Heart right ventricle (tissue), 16 donors: ENCODE results near the gene CCHCR1. TPM values are rescaled to one million over a fixed set of nuclear protein-coding genes. Genes with fewer than 3 reads are reported as not detected.

Experiments
- ATAC-seq, 8 donors: fragments of 200-7000 bp; cut with Tn5 transposase; one replicate each; pipeline ENCODE4 v1.9.1; 2020; ENCODE audit warnings: mild to moderate bottlenecking in 8 of 8, moderate library complexity in 8 of 8, moderate number of reproducible peaks in 1 of 8
- DNase-seq, 2 donors: peaks; one replicate each; pipeline ENCODE4 v3.0.0-alpha.2; 2020
- H3K27ac ChIP-seq, 10 donors: fragments of 200-600 bp; sonication (generic) in 2 of 10; one replicate each; pipeline versions ENCODE4 v1.5.0 to v1.8.0; 2020 to 2022; ENCODE audit warnings: mild to moderate bottlenecking in 3 of 10
- H3K27me3 ChIP-seq, 7 donors: fragments of 200-600 bp; one replicate each; pipeline ENCODE4 v1.8.0; 2021 to 2022; ENCODE audit warnings: mild to moderate bottlenecking in 2 of 7
- H3K36me3 ChIP-seq, 9 donors: fragments of 200-600 bp; sonication (generic) in 1 of 9; one replicate each; pipeline versions ENCODE4 v1.5.0 to v1.8.0; 2020 to 2022; ENCODE audit warnings: mild to moderate bottlenecking in 2 of 9
- H3K4me1 ChIP-seq, 9 donors: fragments of 200-600 bp; sonication (generic) in 1 of 9; one replicate each; pipeline versions ENCODE4 v1.5.0 to v1.8.0; 2020 to 2022; ENCODE audit warnings: mild to moderate bottlenecking in 4 of 9
- H3K4me3 ChIP-seq, 10 donors: fragments of 200-600 bp; sonication (generic) in 2 of 10; one replicate each; pipeline versions ENCODE4 v1.5.0 to v1.8.0; 2020 to 2022; ENCODE audit warnings: mild to moderate bottlenecking in 7 of 10, moderate library complexity in 2 of 10
- H3K9me3 ChIP-seq, 11 donors: fragments of 200-600 bp in 10 of 11; sonication (generic) in 2 of 11; one replicate each; pipeline versions ENCODE4 v1.5.0 to v1.8.0; 2013 to 2022; ENCODE audit warnings: mild to moderate bottlenecking in 2 of 11, control low read depth in 1 of 11, moderate library complexity in 1 of 11
- WGBS, 2 donors: extraction: QIAGEN DNeasy Blood & Tissue Kit; methylation state at CpG; one replicate each; pipeline ENCODE4 v1.1.7; 2013; ENCODE audit warnings: inconsistent platforms in 1 of 2; 5-methylcytosine and 5-hydroxymethylcytosine counted together
- intact Hi-C, 10 donors: fragments of 100-400 bp; cut with DNase I; formaldehyde crosslinking; loops; one replicate each; pipeline versions ENCODE4 v1.11.1 to v1.14.2; 2022
- polyA plus RNA-seq, 2 donors: library from polyadenylated mRNA; stranded (reverse); fragments of 200-250 nt; gene quantifications; one replicate each; pipeline ENCODE4 v1.2.3, GENCODE V29; 2013
- total RNA-seq, 10 donors: library from RNA; stranded (reverse); fragmentation: NEBNext Ultra II Directional in 3 of 10; extraction: Animal tissue kit (Norgen Biotek cat#: 25700) in 3 of 10; gene quantifications; one replicate each; pipeline versions ENCODE4 v1.2.1 to v1.2.4, GENCODE V29; 2021 to 2023
- TF ChIP-seq, protein P1 (sequence below), 9 donors: fragments of 200-600 bp; sonication (generic) in 2 of 9; IDR thresholded peaks; one replicate each; pipeline versions ENCODE4 v1.5.0 to v1.8.0; 2021 to 2022; ENCODE audit warnings: antibody characterized with exemption in 9 of 9, mild to moderate bottlenecking in 5 of 9, moderate library complexity in 1 of 9
- donor health status: Arrhythmogenic right ventricular cardiomyopathy.
- donor health status: ischemic (EF 13 %, LVEDD 7.1; RV severe dilation, severe dysfunction).
- donor health status: healthy with polysubstance abuse.
- donor health status: DM: no; HTN: yes; CAD: no.
- donor health status: DM: no; HTN: no; CAD: no.
- donor health status: ischemic (EF 25% LVEDD 6.9; RV normal size, moderate dysfunction).
- donor health status: ischemic (EF 25% LVEDD 5.7; RV mildly dilated, moderate dysfunction).
- donor health status: healthy.
- donor health status: DM: yes; HTN: yes; CAD: no.
- donor health status: Ischemic cardiomyopathy.
- donor health status: ischemic (EF 35%, LVEDD 5.7; RV mildly dilated, moderate dysfunction).
- donor health status: nonischemic (EF 11% LVEDD 7.7; RV severe dilation, severe dysfunction).
- donor health status: DM: yes; HTN: yes; CAD: no.
- donor health status: PGD.
- donor health status: ischemic (EF 29% LVEDD 5.4; RV normal size, mild dysfunction).
- donor health status: nonischemic (EF 23%, LVEDD 6.1; RV moderate dilation, normal function).

The CCHCR1 gene
- total and polyA plus RNA-seq, 12 donors, result 8.0 to 15.9 (median 11.2) TPM

DNA sequence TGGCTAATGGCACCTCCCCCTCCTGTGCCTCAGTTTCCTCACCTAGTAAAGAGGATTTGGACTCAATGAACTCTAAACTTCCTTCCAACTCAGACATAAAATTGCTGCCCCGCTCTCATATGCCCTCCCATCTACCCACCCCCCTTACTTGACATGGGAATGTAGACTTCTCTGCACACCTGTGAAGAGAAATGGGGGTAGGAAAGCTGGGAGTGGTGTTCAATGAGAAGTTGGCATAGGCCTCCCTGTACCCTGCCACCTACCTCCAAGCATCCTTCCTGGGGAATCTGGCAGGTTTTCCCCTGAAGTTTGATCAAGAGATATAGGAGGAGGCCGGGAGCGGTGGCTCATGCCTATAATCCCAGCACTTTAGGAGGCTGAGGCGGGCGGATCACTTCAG lies 16.8 kb upstream of the CCHCR1 start:
- Histone ChIP-seq H3K27ac (no peak overlapping the region), H3K27me3 (no peaks in the 10 kb centered on the region), H3K4me1 (peaks cover 0 to 39% (median 8%) of the 10 kb centered on the region in 9 donors), H3K36me3 (peaks cover 0 to 16% (median 0%) of the 10 kb centered on the region in 9 donors), H3K4me3 (no peak overlapping the region), H3K9me3 (no peaks in the 10 kb centered on the region)
- ATAC-seq (no peak), DNase-seq (no peak)
- intact Hi-C loops, result no loop called here
- 90 to 94% methylated on average over 5 of the region's 5 CpGs for WGBS, 2 donors
- TF ChIP-seq, protein P1, sequence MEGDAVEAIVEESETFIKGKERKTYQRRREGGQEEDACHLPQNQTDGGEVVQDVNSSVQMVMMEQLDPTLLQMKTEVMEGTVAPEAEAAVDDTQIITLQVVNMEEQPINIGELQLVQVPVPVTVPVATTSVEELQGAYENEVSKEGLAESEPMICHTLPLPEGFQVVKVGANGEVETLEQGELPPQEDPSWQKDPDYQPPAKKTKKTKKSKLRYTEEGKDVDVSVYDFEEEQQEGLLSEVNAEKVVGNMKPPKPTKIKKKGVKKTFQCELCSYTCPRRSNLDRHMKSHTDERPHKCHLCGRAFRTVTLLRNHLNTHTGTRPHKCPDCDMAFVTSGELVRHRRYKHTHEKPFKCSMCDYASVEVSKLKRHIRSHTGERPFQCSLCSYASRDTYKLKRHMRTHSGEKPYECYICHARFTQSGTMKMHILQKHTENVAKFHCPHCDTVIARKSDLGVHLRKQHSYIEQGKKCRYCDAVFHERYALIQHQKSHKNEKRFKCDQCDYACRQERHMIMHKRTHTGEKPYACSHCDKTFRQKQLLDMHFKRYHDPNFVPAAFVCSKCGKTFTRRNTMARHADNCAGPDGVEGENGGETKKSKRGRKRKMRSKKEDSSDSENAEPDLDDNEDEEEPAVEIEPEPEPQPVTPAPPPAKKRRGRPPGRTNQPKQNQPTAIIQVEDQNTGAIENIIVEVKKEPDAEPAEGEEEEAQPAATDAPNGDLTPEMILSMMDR (IDR thresholded peaks at IDR 0.05), result no peak

GRCh38 chr6:31173406-31173805 lies 15.8 kb upstream of the CCHCR1 start:
- TF ChIP-seq, protein P1 (IDR thresholded peaks at IDR 0.05), result no peak
- H3K4me1 ChIP-seq, result peaks cover 0 to 29% (median under 1%) of the 10 kb centered on the region in 9 donors
- no peaks in the 10 kb centered on the region for H3K9me3 ChIP-seq
- no peak overlapping the region for H3K4me3 ChIP-seq
- DNase-seq (no peak), ATAC-seq (peak in 3 of 8 donors; percentile 11 to 53 (median 41))
- WGBS, 2 donors, result 44 to 64% methylated on average over 3 of the region's 3 CpGs
- peaks cover 0 to 16% (median 0%) of the 10 kb centered on the region in 9 donors for H3K36me3 ChIP-seq
- intact Hi-C loops, result no loop called here
- H3K27ac ChIP-seq, result peak overlapping the region in 1 of 10 donors; percentile 37
- no peaks in the 10 kb centered on the region for H3K27me3 ChIP-seq

- Histone ChIP-seq H3K4me3 (no peak overlapping the region), H3K27me3 (no peaks in the 10 kb centered on the region), H3K4me1 (peaks cover 0 to 27% (median 0%) of the 10 kb centered on the region in 9 donors), H3K36me3 (peaks cover 0 to 16% (median 0%) of the 10 kb centered on the region in 9 donors), H3K27ac (peak overlapping the region in 1 of 10 donors; percentile 37), H3K9me3 (no peaks in the 10 kb centered on the region)
- intact Hi-C loops, result no loop called here
- no peak for DNase-seq
- peak in 1 of 8 donors; percentile 33 for ATAC-seq
- TF ChIP-seq, protein P1 (IDR thresholded peaks at IDR 0.05), result no peak
- 61 to 67% methylated on average over 5 of the region's 5 CpGs for WGBS, 2 donors
These were observed 15.4 kb upstream of the CCHCR1 start for GRCh38 chr6:31172973-31173384.

GRCh38 chr6:31171931-31172905 lies 14.6 kb upstream of the CCHCR1 start:
- ATAC-seq (no peak), DNase-seq (no peak)
- TF ChIP-seq, protein P1 (IDR thresholded peaks at IDR 0.05), result no peak
- 58 to 68% methylated on average over 16 of the region's 16 CpGs for WGBS, 2 donors
- Histone ChIP-seq H3K36me3 (peaks cover 0 to 9% (median 0%) of the 10 kb centered on the region in 9 donors), H3K27ac (no peak overlapping the region), H3K4me3 (no peak overlapping the region), H3K27me3 (no peaks in the 10 kb centered on the region), H3K4me1 (peaks cover 0 to 27% (median 0%) of the 10 kb centered on the region in 9 donors), H3K9me3 (no peaks in the 10 kb centered on the region)
- intact Hi-C loops, result no loop called here
